Activated T-helper 1 cell treated with anti-CD3 and anti-CD28 coated beads, Interleukin-12 subunit alpha, Interleukin-12 subunit beta, Interleukin-2, Interleukin-4 antibody, amounts not matched to agents 30 ng/mL and 10 ng/mL and 1 ng/mL, durations not matched to agents 14 hours and 24 hours and 36 hours (primary cell): ENCODE results near the gene RLN3. TPM values are rescaled to one million over a fixed set of nuclear protein-coding genes. Genes with fewer than 3 reads are reported as not detected.

Source experiments
- DNase-seq: peaks from one replicate; pipeline ENCODE4 v3.0.0; 2021; ENCODE audit warnings: low spot score
- H3K27ac Mint-ChIP-seq: one replicate; pipeline ENCODE4 v1.8.0; 2021; ENCODE audit warnings: mild to moderate bottlenecking, mixed read lengths
- H3K27me3 Mint-ChIP-seq: one replicate; pipeline ENCODE4 v1.8.0; 2022; ENCODE audit warnings: mild to moderate bottlenecking, moderate library complexity, mixed read lengths; ENCODE audit not compliant: insufficient read depth
- H3K36me3 Mint-ChIP-seq: one replicate; pipeline ENCODE4 v1.8.0; 2021; ENCODE audit warnings: low read depth, mixed read lengths
- H3K4me1 Mint-ChIP-seq: one replicate; pipeline ENCODE4 v1.8.0; 2021; ENCODE audit warnings: low read depth, mixed read lengths
- H3K4me3 Mint-ChIP-seq: one replicate; pipeline ENCODE4 v1.8.0; 2021; ENCODE audit warnings: mild to moderate bottlenecking, moderate library complexity, mixed read lengths
- H3K9me3 Mint-ChIP-seq: one replicate; pipeline ENCODE4 v1.8.0; 2021; ENCODE audit warnings: mixed read lengths
- intact Hi-C: fragments of 100-400 bp; cut with micrococcal nuclease; formaldehyde crosslinking; loops from one replicate; pipeline ENCODE4 v1.15.1; 2024
- total RNA-seq: library from RNA; stranded (reverse); gene quantifications from 2 replicates; pipeline ENCODE4 v1.2.3, GENCODE V29; 2022

The RLN3 gene
- total RNA-seq, 1 donor from 2014 or later = not detected

GRCh38 chr19:14055396-14055795, 27.4 kb downstream of the RLN3 start:
- peaks cover 19% of the 10 kb centered on the region for H3K4me1 Mint-ChIP-seq

GRCh38 chr19:14056069-14056666, 28.2 kb downstream of the RLN3 start:
- Mint-ChIP-seq H3K27me3 (peaks cover 36% of the 10 kb centered on the region), H3K4me1 (peaks cover 19% of the 10 kb centered on the region), H3K36me3 (peaks cover 21% of the 10 kb centered on the region), H3K4me3 (no peak overlapping the region), H3K27ac (no peak overlapping the region), H3K9me3 (peaks cover 4% of the 10 kb centered on the region)
- intact Hi-C loops = no loop called here
- DNase-seq = no peak

More at GRCh38 chr19:14055396-14055795, 27.4 kb downstream of the RLN3 start:
- Mint-ChIP-seq H3K9me3 (peaks cover 4% of the 10 kb centered on the region), H3K36me3 (peaks cover 27% of the 10 kb centered on the region), H3K4me3 (no peak overlapping the region), H3K27ac (no peak overlapping the region), H3K27me3 (peaks cover 33% of the 10 kb centered on the region)
- intact Hi-C loops = no loop called here
- DNase-seq = no peak

GRCh38 chr19:14056741-14057356, 28.9 kb downstream of the RLN3 start:
- Mint-ChIP-seq H3K4me1 (peaks cover 19% of the 10 kb centered on the region), H3K4me3 (peak overlapping the region; percentile 30), H3K27me3 (peaks cover 38% of the 10 kb centered on the region), H3K9me3 (peaks cover 4% of the 10 kb centered on the region), H3K36me3 (peaks cover 17% of the 10 kb centered on the region), H3K27ac (no peak overlapping the region)
- DNase-seq = no peak
- intact Hi-C loops = no loop called here

- intact Hi-C loops = no loop called here
- H3K27me3 Mint-ChIP-seq = peaks cover 40% of the 10 kb centered on the region
- no peak overlapping the region for H3K27ac Mint-ChIP-seq
- H3K9me3 Mint-ChIP-seq = no peaks in the 10 kb centered on the region
- H3K36me3 Mint-ChIP-seq = peaks cover 5% of the 10 kb centered on the region
- H3K4me3 Mint-ChIP-seq = peak overlapping the region; percentile 54
- DNase-seq = no peak
- peaks cover 19% of the 10 kb centered on the region for H3K4me1 Mint-ChIP-seq
These were observed 30.5 kb downstream of the RLN3 start for GRCh38 chr19:14058182-14059092.

GRCh38 chr19:14059093-14059480, 31.1 kb downstream of the RLN3 start:
- peak overlapping the region; percentile 54 for H3K4me3 Mint-ChIP-seq
- intact Hi-C loops = no loop called here
- no peaks in the 10 kb centered on the region for H3K9me3 Mint-ChIP-seq
- DNase-seq = peak; percentile 29
- H3K4me1 Mint-ChIP-seq = peaks cover 19% of the 10 kb centered on the region
- H3K36me3 Mint-ChIP-seq = peaks cover 2% of the 10 kb centered on the region
- peaks cover 37% of the 10 kb centered on the region for H3K27me3 Mint-ChIP-seq
- H3K27ac Mint-ChIP-seq = no peak overlapping the region

- intact Hi-C loops = loop anchor here (1.0 kb wide), 1 partner anchor 10 kb away; no protein-coding TSS in a partner anchor
- Mint-ChIP-seq H3K4me1 (peaks cover 19% of the 10 kb centered on the region), H3K9me3 (no peaks in the 10 kb centered on the region), H3K27ac (no peak overlapping the region), H3K36me3 (no peaks in the 10 kb centered on the region), H3K27me3 (peaks cover 37% of the 10 kb centered on the region), H3K4me3 (no peak overlapping the region)
- DNase-seq = no peak
These were observed 31.8 kb downstream of the RLN3 start for GRCh38 chr19:14059652-14060155.

- Mint-ChIP-seq H3K36me3 (no peaks in the 10 kb centered on the region), H3K27me3 (peaks cover 33% of the 10 kb centered on the region), H3K4me1 (peaks cover 19% of the 10 kb centered on the region), H3K4me3 (no peak overlapping the region), H3K9me3 (no peaks in the 10 kb centered on the region), H3K27ac (no peak overlapping the region)
- intact Hi-C loops = no loop called here
- DNase-seq = no peak
These were observed 33.3 kb downstream of the RLN3 start for GRCh38 chr19:14061081-14061749.

GRCh38 chr19:14061751-14062557, 34.0 kb downstream of the RLN3 start, which contains the start of gene PALM3:
Gene PALM3 (minus strand): TSS chr19:14062076. CDS start chr19:14061980, 96 bp downstream.
- no peak within 1 kb of the TSS for H3K27ac Mint-ChIP-seq
- intact Hi-C loops = no loop called here

GRCh38 chr19:14062558-14062855, 34.6 kb downstream of the RLN3 start:
- Mint-ChIP-seq H3K27ac (no peak overlapping the region), H3K9me3 (no peaks in the 10 kb centered on the region), H3K36me3 (no peaks in the 10 kb centered on the region), H3K4me1 (peaks cover 19% of the 10 kb centered on the region), H3K27me3 (peaks cover 34% of the 10 kb centered on the region), H3K4me3 (no peak overlapping the region)
- intact Hi-C loops = no loop called here
- DNase-seq = no peak

More at GRCh38 chr19:14061751-14062557, 34.0 kb downstream of the RLN3 start, which contains the start of gene PALM3:
- no peaks in the 10 kb centered on the region for H3K9me3 Mint-ChIP-seq
- no peak within 1 kb of the TSS for H3K4me3 Mint-ChIP-seq
- peaks cover 19% of the 10 kb centered on the region for H3K4me1 Mint-ChIP-seq
- H3K36me3 Mint-ChIP-seq = no peaks in the 10 kb centered on the region
- no peak for DNase-seq
- H3K27me3 Mint-ChIP-seq = peaks cover 34% of the 10 kb centered on the region

- Mint-ChIP-seq H3K4me3 (no peak overlapping the region), H3K36me3 (no peaks in the 10 kb centered on the region), H3K27ac (no peak overlapping the region), H3K27me3 (peaks cover 28% of the 10 kb centered on the region), H3K9me3 (no peaks in the 10 kb centered on the region), H3K4me1 (peaks cover 14% of the 10 kb centered on the region)
- intact Hi-C loops = no loop called here
- DNase-seq = no peak
These were observed 35.2 kb downstream of the RLN3 start for GRCh38 chr19:14063105-14063504.

GRCh38 chr19:14066134-14066533, 38.2 kb downstream of the RLN3 start:
- Mint-ChIP-seq H3K27me3 (peaks cover 9% of the 10 kb centered on the region), H3K4me1 (no peaks in the 10 kb centered on the region), H3K36me3 (no peaks in the 10 kb centered on the region), H3K4me3 (no peak overlapping the region), H3K9me3 (no peaks in the 10 kb centered on the region), H3K27ac (no peak overlapping the region)
- intact Hi-C loops = no loop called here
- DNase-seq = no peak
